Prostate gland (tissue), 2 donors: Measurements from ENCODE around the gene DNMT1.

Experiments
- POLR2A ChIP-seq: fragments of 450-650 bp; IDR thresholded peaks from one replicate; pipeline ENCODE4 v1.6.1; 2016; ENCODE audit warnings: antibody characterized with exemption, mild to moderate bottlenecking
- TF ChIP-seq, protein P1 (sequence below), 4 experiments: fragments of 200-600 bp in 2 of 4; fragments of 450-650 bp in 2 of 4; sonication (generic) in 2 of 4; IDR thresholded peaks; 1 replicate in 3 of 4; 2 replicates in 1 of 4; pipeline ENCODE4 v1.5.1; 2016 to 2019; ENCODE audit warnings: antibody characterized with exemption in 4 of 4, mild to moderate bottlenecking in 2 of 4, moderate library complexity in 2 of 4

GRCh38 chr19:10095948-10096614 lies 98.7 kb downstream of the DNMT1 start:
- TF ChIP-seq, protein P1, sequence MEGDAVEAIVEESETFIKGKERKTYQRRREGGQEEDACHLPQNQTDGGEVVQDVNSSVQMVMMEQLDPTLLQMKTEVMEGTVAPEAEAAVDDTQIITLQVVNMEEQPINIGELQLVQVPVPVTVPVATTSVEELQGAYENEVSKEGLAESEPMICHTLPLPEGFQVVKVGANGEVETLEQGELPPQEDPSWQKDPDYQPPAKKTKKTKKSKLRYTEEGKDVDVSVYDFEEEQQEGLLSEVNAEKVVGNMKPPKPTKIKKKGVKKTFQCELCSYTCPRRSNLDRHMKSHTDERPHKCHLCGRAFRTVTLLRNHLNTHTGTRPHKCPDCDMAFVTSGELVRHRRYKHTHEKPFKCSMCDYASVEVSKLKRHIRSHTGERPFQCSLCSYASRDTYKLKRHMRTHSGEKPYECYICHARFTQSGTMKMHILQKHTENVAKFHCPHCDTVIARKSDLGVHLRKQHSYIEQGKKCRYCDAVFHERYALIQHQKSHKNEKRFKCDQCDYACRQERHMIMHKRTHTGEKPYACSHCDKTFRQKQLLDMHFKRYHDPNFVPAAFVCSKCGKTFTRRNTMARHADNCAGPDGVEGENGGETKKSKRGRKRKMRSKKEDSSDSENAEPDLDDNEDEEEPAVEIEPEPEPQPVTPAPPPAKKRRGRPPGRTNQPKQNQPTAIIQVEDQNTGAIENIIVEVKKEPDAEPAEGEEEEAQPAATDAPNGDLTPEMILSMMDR (IDR thresholded peaks at IDR 0.05) = peak in 2 of 4 experiments; percentile 31 to 37
- peak; percentile 11 for TF ChIP-seq POLR2A
